Stimulated activated CD8-positive, alpha-beta memory T cell treated with anti-CD3 and anti-CD28 coated beads, Interleukin-2, amount 100 ng/mL, for 48 hours (primary cell): Measurements from ENCODE around the gene ARHGAP42.

Experiments
- DNase-seq, 2 donors: peaks; one replicate each; pipeline ENCODE4 v3.0.0-alpha.2; 2020; ENCODE audit warnings: low read depth in 2 of 2

Gene ARHGAP42

DNA sequence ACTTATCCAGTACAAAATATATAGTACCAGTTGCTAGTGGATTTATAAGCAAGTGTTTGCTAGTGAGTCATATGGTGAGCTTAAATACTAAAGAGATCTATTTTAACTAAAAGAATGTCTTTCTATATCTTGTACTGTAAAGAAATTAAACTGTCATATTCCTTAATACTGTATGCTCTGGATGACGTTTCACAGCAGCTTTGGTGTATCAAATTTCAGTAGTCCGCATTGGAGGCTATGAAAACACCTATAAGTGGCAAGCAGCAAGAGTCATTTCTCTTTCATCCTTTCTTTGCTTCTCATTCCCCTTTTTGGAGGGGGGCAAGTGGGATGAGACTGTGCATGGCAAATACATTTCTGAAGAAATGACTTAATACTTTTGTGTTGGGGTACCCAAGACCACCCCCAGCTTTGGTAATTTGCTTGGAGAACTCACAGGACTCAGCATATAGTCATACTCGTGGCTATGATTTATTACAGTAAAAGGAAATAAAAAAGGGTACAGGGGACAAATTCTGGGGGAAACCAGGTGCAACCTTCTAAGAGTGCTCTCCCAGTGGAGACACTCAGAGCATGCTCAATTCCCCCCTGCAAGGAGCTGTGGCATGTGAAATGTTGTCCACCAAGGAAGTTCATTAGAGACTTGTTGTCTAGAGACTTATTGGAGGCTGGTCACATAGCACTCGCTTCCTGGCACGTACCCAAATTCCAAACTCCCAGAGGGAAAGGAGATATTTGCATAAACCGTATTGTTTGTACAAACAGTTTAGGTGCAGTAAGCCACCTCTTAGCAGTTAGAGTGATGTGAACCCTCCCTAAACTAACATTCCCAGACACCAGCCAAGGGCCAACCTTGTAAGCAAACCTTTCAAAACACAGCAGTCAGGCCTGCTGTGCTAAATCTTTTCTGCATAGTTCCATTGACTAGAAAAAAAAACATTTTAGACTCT lies 231.7 kb downstream of the ARHGAP42 start:
- no peak for DNase-seq

DNA sequence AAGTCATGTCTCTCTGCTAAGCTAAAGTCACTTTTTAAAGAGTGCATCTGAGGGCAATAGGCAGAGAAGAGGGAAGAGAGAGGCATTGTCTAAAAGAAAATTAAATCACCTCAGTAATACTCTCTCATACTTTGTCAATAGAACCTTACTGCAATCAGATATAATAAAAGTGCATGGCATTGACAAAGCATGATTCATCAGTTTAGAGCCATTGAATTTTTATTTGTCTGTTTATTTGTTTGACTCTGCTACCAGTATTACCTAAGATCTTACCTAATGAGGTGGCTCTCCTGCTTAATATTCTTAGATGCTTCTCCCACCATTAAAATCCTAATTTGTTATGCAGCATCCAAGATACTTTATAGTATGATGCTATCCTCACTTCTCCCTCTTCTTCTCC lies 233.5 kb downstream of the ARHGAP42 start:
- no peak for DNase-seq

DNA sequence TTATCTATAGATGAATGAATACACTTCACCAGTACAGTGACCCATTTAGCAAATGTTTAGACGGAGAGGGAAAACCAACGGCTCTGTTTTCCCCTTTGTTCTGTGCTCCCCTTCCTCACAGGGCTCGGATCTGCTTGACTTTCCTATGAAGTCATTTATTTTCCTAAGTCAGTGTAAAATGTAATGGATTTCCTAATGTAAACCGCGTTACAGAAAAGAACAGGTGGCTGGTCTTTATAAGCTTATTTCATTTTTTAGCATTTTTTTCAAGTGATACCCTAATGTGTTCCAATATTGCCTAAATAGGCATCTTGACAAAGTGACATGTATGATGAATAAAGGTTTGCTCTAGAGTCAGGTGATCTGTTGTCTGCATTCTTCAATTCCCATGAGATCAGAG lies 235.0 kb downstream of the ARHGAP42 start:
- DNase-seq: no peak

DNA sequence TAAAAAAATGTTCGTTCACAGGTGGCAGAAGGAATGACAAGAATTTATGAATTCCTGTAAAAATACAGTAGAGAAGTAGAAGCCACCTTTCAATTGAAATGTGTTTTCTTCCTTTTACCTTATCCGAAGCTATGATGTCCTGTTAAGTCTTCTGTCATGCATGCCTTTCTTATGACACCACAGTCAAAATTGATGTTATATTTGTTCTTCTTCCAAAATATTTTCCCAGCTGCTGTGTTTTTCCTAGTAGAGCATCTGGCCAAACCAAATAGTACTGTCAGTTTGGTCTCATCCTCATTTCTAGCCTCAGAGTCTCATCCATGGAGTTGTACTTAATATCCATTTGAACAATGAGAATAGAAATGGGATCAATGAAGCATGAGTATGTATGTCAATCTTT lies 236.5 kb downstream of the ARHGAP42 start:
- DNase-seq: no peak

DNA sequence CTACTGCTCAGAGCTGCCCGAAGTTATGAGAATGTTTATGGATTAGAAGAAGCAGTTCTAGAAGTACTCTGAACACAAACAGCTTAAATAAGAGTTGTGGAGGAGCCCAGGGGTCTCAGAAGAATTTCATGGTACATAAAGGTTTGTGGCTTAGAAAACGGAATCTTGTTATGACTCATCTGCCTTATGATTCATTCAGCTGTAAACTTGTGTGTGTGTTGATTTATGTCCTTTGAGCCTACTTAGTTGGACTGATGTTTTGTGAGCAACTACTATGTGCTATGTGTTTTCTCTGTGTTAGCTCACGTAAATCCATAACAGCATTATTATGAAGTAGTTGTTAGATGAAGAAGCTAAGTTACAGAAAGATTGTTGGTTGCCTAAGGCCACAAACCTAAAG lies 238.8 kb downstream of the ARHGAP42 start:
- no peak for DNase-seq

DNA sequence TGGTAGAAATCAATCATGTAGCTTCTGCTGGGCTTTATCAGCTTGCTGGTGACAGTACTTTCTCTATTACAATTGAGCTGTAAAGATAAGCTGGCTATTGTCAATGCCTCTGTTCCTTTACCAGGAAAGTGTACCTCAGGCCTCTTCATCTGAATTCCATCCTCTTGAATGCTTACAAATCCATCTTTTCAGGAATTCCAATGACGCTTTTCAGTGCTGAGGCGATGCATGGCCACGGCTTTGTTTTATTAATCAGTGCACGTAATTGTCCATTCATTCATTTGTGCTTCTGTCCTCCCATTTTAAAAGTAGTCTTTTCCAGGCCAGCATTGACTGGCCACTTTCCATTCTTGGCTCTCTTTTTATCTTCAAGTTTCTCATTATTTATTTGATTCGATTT lies 240.5 kb downstream of the ARHGAP42 start:
- DNase-seq: no peak

DNA sequence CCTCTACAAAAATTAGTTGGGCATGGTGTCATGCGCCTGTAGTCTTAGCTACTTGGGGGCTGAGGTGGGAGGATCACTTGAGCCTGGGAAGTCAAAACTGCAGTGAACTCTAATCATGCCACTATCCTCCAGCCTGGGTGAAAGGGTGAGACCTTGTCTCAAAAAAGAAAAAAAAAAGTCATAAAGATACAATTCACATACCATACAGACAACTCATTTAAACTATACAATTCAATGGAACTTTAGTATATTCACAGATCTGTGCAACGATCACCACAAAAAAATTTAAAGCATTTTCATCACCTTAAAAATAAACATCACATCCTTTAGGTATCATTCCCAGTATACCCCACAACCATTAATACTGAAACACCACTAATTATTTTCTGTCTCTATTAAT lies 241.3 kb downstream of the ARHGAP42 start:
- DNase-seq: no peak

DNA sequence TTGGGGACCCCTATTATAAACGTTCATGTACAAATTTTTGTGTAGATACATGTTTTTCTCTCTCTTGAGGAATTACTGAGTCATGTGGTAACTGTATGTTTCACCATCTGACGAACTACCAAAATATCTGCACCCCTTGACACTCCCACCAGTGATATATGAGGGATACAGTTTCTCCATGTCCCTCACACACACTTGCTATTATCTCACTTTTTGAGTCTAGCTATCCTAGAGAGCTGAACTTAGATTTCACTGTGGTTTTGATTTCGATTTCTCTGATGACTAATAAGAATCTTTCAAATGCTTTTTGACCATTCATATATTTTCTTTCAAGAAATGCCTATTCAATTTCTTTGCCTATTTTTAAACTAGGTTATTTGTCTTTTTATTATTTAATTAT lies 242.3 kb downstream of the ARHGAP42 start:
- no peak for DNase-seq

DNA sequence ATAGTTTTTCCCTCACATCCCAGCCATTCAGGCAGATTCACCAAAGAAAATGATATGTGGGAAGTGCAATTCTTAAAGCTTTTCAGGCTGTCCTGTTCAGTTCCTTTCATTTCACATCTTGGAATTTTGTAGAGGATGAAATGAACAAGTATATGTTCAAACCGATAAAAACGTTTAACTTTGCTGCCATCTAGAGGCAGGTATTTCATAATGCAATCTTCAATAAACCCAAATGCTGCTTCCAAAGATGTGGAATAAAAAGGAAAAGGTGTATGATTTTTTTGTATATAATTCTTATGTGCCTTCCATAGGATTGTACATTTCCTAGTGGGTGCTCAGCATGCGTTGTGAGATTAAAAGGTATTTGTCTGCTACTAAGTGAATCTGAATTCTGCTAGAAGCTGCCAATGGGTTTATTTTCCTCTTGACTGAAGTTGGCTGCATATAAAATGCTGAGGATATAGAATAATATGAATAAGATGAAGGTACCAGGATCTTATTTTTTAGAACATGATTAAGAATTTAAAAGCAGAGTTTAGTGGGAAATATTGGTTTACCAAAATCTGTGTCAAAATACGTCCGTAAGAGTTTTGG lies 243.2 kb downstream of the ARHGAP42 start:
- no peak for DNase-seq

DNA sequence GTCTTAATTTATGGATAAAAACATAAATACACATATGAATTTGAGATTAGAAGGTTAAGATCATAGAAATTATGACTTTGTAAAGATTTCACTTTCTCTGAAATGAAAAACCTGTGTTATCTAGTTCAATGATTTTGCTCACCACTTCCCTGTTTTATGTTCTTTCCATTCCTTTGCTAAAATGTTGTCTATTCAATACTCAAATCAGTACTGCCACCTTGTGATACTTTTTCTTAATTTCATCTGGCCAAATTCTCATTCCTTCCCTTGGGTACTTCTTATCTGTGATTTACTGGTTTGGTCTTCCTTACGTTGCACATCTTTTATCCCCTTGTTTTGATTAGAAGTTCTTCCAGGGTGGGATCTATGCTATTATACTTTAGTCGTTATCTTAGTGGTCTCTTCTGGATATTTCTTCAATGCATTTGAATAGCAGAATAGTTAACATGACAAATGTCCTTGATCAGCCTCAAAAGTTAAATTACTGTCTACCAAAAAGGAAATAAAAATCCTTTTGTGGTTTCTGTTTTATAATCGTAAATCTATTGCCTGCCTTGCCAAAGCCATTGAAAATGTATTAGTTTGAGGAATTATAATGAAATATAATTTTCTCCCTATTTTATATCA lies 245.5 kb downstream of the ARHGAP42 start:
- DNase-seq: no peak

DNA sequence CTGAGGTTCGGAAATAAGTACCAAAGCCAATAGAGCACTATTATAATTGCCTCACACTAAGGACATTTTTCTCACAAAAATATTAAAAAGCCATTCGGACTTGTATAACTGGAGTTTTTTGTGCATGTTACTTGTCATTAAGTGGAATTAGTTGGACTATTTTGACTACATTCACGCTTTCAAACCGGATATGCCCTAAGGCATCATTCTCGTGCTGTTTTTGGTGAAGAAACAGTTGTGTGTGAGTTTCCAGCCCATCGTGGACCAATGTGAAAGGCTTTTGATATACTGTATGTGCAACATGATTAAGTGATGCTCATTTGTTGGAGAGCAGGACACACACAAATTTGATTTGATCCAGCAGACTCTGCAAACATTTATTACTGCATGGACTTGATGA lies 249.7 kb downstream of the ARHGAP42 start:
- DNase-seq: no peak

DNA sequence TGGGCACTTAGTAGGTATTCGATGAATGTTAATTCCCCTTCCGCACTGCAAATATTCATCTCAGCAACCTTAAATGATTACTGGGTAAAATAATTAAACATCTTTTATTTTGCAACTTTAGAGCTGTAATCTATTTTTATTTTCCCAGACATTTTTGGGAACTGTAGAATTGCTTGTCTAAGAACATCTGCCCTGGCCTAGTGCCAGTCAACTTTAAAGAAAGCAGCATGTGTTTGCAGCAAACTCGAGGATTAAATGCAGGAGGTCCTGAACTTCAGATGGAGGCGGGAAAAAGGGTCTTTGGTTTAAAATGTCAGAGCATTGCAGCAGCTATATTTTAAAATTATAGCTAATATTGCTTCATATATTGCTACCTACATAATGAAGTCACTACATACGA lies 252.5 kb downstream of the ARHGAP42 start:
- no peak for DNase-seq

DNA sequence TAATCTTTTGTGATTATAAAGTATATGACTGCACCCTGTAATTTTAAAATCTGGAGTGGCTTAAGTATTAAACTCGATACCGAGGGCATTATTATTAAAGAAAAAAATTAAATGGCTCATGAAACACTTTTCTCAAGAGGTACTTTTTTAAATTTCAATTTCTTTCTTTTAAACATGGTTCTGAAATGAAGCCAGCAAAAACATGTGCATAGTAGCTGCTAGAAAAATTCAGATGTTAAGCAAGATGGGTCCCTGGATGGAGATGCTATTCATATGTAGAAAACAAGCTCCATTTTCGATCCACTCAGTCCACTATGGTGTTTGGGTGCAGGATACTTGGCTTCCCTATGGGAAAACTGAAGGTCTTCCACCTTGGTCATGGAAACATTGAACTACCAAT lies 253.0 kb downstream of the ARHGAP42 start:
- DNase-seq: no peak

DNA sequence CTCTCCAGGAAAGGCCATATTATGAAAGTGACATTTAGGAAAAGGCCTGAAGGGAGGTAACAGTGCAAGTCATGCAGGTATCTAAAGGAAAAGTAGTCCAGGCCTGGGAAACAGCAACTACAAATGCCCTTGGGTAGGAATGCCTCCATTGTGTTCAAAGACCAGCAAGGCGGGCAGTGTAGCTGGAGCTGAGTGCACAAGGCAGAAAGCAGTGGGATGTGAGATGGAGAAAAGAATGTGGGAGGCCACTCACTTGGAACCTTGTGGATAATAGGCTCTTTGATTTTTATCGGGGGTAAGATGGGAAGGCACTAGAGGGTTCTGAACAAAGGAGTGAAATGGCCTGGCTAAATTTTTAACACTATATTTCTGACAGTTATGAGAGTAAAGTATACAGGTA lies 253.9 kb downstream of the ARHGAP42 start:
- DNase-seq: no peak

DNA sequence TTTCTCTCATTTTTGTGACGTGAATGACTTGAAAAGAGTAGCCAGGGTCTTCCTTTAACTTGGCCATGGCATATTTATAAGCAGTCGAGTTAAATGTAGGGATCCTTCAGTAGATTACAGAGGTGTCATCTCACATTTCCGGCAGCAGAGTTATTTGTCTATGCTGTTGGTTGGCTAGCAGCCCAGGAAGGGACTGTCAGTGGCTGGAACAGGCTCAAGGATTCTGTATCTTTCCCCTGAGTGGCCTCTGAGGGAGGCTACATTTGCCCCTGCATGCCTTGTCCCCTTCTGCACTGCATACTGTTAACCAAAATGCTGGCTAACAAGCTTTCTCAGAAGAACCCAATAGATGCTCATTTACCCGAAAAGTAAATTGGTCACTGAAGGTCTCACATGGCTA lies 254.9 kb downstream of the ARHGAP42 start:
- no peak for DNase-seq

DNA sequence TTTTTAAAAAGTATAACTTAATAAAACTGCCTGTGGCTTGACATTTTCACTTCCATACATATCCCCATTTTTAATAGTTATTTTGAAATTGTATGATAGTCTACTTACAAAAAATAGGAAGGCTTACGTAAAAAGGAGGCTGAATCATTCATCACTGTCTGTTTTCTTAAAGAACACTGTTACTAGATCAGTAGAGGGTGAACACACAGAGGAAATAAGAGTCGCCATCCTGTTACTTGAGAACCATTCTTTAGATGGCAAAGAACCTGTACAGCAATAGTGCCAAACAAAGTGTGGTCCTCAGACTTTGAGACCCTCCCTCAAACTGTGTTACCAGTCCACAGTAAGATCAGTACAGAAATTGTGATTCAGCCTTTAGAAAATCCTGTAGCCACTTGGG lies 261.8 kb downstream of the ARHGAP42 start:
- no peak for DNase-seq

DNA sequence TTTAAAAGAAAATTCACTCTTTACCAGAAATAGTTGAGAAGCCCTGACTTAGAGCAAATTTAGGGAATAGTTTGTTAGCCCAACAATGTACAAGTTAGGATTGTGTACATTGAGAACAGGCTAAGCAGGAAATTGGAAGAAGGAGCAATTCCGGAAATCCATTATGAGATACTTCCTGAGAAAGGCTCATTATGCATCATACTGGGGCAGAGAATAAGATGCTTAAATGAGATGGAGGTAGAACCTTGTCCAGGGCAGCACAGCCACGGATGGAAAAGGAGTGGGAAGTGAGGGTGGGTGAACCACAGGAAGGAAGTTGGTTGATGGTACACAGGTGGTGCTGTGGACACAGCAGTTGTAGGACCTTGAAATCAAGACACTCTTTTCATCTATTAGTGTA lies 262.4 kb downstream of the ARHGAP42 start:
- no peak for DNase-seq

DNA sequence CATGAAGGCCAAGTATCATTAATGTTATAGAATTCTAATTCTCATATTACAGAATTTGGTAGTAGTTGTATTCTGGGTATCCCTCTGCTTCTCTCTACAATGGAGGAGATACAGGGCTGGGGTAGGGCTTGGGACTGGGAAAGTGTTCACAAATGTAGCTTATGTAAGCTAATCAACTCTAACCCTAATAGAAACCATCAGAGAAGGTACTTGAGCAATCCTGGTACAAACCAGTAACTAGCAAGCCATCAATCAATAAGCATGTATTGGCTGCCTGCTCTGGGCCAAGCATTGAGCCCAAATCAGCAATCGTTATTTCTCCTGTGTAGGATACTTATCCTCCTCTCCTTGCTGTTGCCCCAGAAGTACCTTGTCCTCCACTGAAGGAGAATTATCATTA lies 268.2 kb downstream of the ARHGAP42 start:
- DNase-seq: no peak

DNA sequence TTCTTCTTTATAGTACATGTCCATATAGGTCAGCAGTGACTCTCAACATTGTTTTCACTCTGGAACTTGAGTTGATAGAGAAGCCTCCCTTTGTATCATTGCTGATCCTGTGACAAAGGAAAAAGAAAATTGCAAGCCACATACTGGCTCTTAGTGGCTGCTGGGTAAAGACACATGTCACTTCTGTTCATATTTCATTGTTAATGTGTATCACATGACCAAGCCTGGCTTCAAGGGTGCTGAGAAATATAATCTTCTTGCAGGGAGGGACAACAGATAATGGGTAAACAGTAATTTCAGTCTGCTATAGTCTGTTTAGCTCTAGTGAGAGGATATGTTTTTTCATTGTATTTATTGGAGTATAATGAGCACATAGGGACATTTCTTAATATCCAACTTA lies 269.3 kb downstream of the ARHGAP42 start:
- DNase-seq: no peak

DNA sequence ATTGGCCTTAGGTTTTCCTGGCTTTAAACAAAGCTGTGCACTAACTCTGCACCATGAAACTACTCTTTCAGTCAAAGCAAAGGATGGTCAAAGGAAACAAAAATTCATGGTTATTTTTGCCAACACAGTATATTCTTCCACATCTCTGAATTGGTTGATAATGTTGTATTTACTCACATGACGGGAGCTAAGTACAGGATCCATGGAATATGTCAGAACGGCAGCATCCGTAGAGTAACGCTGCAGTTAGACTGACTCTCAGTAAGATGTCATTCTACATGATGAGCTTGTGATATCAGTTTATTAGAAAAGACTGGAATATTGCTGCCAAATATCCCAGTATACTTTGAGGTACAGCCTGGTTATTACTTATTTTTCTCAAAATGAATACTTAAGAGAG lies 270.4 kb downstream of the ARHGAP42 start:
- no peak for DNase-seq

DNA sequence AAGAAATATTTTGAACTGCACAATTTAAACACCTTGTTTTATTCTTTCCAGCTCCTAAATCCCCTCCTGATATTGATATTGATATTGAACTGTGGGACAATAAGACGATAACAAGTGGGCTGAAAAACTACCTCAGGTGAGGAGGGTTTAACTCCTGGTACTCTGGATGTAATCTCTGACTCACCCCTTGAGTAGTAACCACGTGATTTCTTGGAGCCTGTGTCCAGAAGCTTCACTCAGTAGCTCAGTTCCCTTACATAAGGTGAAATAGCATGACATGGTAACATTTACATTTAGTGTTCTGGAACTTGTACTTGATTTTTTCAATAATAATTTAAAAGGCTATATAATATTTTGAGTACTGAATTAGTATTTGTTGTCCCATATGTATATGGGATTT lies 274.5 kb downstream of the ARHGAP42 start:
- no peak for DNase-seq

DNA sequence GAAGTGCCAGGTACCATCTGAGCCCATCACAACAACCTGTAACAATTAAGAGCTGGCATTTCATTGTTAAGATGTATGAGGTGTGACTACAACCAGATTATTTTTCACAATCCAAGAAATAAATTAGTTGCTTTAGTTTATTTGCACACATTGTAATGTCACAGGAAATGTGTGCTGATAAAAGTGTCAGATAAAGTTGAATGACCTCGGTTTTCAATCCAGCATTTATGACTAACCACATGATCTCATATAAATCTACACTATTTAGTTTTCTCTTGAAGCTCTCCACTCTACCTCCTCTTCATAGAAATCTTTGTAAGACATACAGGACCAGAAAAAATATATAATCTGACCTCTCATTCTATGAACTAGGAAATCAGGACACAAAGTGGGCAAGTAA lies 276.3 kb downstream of the ARHGAP42 start:
- DNase-seq: no peak

DNA sequence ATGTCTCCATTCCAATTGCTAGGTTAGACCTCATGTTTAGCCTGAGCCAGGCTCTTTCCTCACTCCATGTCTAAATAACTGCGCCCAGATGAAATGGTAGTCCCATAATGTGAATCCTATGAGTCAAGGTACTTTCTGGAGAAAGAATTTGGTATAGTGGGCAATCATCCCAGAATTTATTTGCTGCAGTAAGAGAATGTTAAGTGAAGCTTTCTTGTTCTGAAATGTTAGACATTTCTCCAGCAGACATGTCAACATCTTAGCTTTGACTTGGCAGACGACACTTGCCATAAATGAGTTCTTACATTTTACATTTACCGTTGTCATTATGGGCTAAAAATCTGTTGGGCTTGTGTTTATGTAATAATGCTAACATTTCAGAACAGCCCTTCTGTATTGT lies 277.3 kb downstream of the ARHGAP42 start:
- DNase-seq: no peak
